Measurements from ENCODE around the gene INPP4B.
"Not testable (repeated sequence)": the region's sequence is repeated elsewhere in the genome, so short reads cannot be mapped to it uniquely, and the experiment has no call there.

- TF ChIP-seq POLR2A (IDR thresholded peaks at IDR 0.05; ENCODE audit: low read depth, low read length); CTCF (conservative IDR thresholded peaks at IDR 0.05; ENCODE audit: low read depth, low read length); BHLHE40 (IDR thresholded peaks at IDR 0.05; ENCODE audit: low read depth, low read length); RFX5 (IDR thresholded peaks at IDR 0.05; ENCODE audit: low read depth, low read length); CHD1 (IDR thresholded peaks at IDR 0.05; ENCODE audit: low read depth, low read length); RAD21 (IDR thresholded peaks at IDR 0.05; ENCODE audit: low read length); MAFK (IDR thresholded peaks at IDR 0.05; ENCODE audit: low read depth, low read length); SMC3 (IDR thresholded peaks at IDR 0.05; ENCODE audit: low read depth, low read length); CEBPB (IDR thresholded peaks at IDR 0.05; ENCODE audit: low read depth, low read length); MAZ (IDR thresholded peaks at IDR 0.05; ENCODE audit: borderline replicate concordance, low read depth, low read length); RCOR1 (IDR thresholded peaks at IDR 0.05; ENCODE audit: insufficient replicate concordance, low read length); NFE2L2 (IDR thresholded peaks at IDR 0.05; ENCODE audit: low read depth, low read length): not testable (repeated sequence)
These were observed 779.5 kb downstream of the INPP4B start for GRCh38 chr4:142066562-142066961.
